BLaER1 (cell line): Measurements from ENCODE around the gene TEAD1.
A peak's percentile ranks its signal among the peaks of the same experiment; 100 is the strongest.

Experiments used
- H3K27ac ChIP-seq: shearing (Covaris generic); formaldehyde crosslinking; 2 replicates; pipeline ENCODE4 v1.8.1; 2022
- H3K27me3 ChIP-seq: shearing (Covaris generic); formaldehyde crosslinking; 2 replicates; pipeline ENCODE4 v1.8.1; 2022
- H3K36me3 ChIP-seq: shearing (Covaris generic); formaldehyde crosslinking; 2 replicates; pipeline ENCODE4 v1.8.1; 2022
- H3K4me1 ChIP-seq: shearing (Covaris generic); formaldehyde crosslinking; 2 replicates; pipeline ENCODE4 v1.8.1; 2022
- H3K4me2 ChIP-seq: shearing (Covaris generic); formaldehyde crosslinking; 2 replicates; pipeline ENCODE4 v1.8.1; 2022
- H3K4me3 ChIP-seq: shearing (Covaris generic); formaldehyde crosslinking; 2 replicates; pipeline ENCODE4 v1.8.1; 2022
- H3K9ac ChIP-seq: shearing (Covaris generic); formaldehyde crosslinking; 2 replicates; pipeline ENCODE4 v1.8.1; 2022
- H3K9me3 ChIP-seq: shearing (Covaris generic); formaldehyde crosslinking; 2 replicates; pipeline ENCODE4 v1.8.1; 2022
- H4K20me1 ChIP-seq: shearing (Covaris generic); formaldehyde crosslinking; 2 replicates; pipeline ENCODE4 v1.8.1; 2022
- Cebpa-rat ChIP-seq: shearing (Covaris generic); IDR thresholded peaks from 2 replicates; pipeline ENCODE4 v1.8.1; 2022

Gene TEAD1

GRCh38 chr11:12809864-12810567, 135.8 kb downstream of the TEAD1 start:
- no peaks in the 10 kb centered on the region for H4K20me1 ChIP-seq
- H3K27ac ChIP-seq: no peak overlapping the region
- TF ChIP-seq Cebpa-rat: no peak
- H3K4me3 ChIP-seq: no peak overlapping the region
- H3K9ac ChIP-seq: no peak overlapping the region
- H3K4me1 ChIP-seq: peaks cover 19% of the 10 kb centered on the region
- H3K4me2 ChIP-seq: no peak overlapping the region
- no peaks in the 10 kb centered on the region for H3K27me3 ChIP-seq
- no peaks in the 10 kb centered on the region for H3K9me3 ChIP-seq
- H3K36me3 ChIP-seq: no peaks in the 10 kb centered on the region

GRCh38 chr11:12810568-12810894, 136.3 kb downstream of the TEAD1 start:
- Histone ChIP-seq H3K27me3 (no peaks in the 10 kb centered on the region), H3K4me3 (no peak overlapping the region), H3K36me3 (no peaks in the 10 kb centered on the region), H3K27ac (no peak overlapping the region), H4K20me1 (no peaks in the 10 kb centered on the region), H3K9ac (no peak overlapping the region), H3K4me1 (peaks cover 24% of the 10 kb centered on the region), H3K9me3 (no peaks in the 10 kb centered on the region), H3K4me2 (no peak overlapping the region)
- TF ChIP-seq Cebpa-rat: no peak

- no peak overlapping the region for H3K27ac ChIP-seq
- no peak for TF ChIP-seq Cebpa-rat
- H4K20me1 ChIP-seq: no peaks in the 10 kb centered on the region
- H3K4me2 ChIP-seq: no peak overlapping the region
- peaks cover 34% of the 10 kb centered on the region for H3K4me1 ChIP-seq
- H3K9ac ChIP-seq: no peak overlapping the region
- no peaks in the 10 kb centered on the region for H3K27me3 ChIP-seq
- H3K36me3 ChIP-seq: no peaks in the 10 kb centered on the region
- H3K9me3 ChIP-seq: no peaks in the 10 kb centered on the region
- no peak overlapping the region for H3K4me3 ChIP-seq
Observed at GRCh38 chr11:12811861-12812260, 137.6 kb downstream of the TEAD1 start.

- Histone ChIP-seq H3K4me3 (no peak overlapping the region), H3K27me3 (no peaks in the 10 kb centered on the region), H3K9me3 (no peaks in the 10 kb centered on the region), H3K27ac (no peak overlapping the region), H3K4me1 (peaks cover 37% of the 10 kb centered on the region), H3K9ac (no peak overlapping the region), H3K4me2 (no peak overlapping the region), H3K36me3 (no peaks in the 10 kb centered on the region), H4K20me1 (no peaks in the 10 kb centered on the region)
- TF ChIP-seq Cebpa-rat: no peak
Observed at GRCh38 chr11:12812849-12813248, 138.6 kb downstream of the TEAD1 start.

- Histone ChIP-seq H3K36me3 (no peaks in the 10 kb centered on the region), H3K27me3 (no peaks in the 10 kb centered on the region), H3K27ac (no peak overlapping the region), H3K9me3 (no peaks in the 10 kb centered on the region), H3K4me2 (peak overlapping the region; percentile 73), H3K4me3 (no peak overlapping the region), H4K20me1 (no peaks in the 10 kb centered on the region), H3K9ac (no peak overlapping the region), H3K4me1 (peaks cover 40% of the 10 kb centered on the region)
- no peak for TF ChIP-seq Cebpa-rat
Observed at GRCh38 chr11:12813371-12814225, 139.4 kb downstream of the TEAD1 start.

- no peaks in the 10 kb centered on the region for H4K20me1 ChIP-seq
- H3K4me2 ChIP-seq: peak overlapping the region; percentile 73
- no peaks in the 10 kb centered on the region for H3K36me3 ChIP-seq
- H3K9me3 ChIP-seq: no peaks in the 10 kb centered on the region
- no peak overlapping the region for H3K4me3 ChIP-seq
- H3K4me1 ChIP-seq: peaks cover 40% of the 10 kb centered on the region
- H3K9ac ChIP-seq: no peak overlapping the region
- H3K27me3 ChIP-seq: no peaks in the 10 kb centered on the region
- no peak for TF ChIP-seq Cebpa-rat
- H3K27ac ChIP-seq: peak overlapping the region; percentile 37; the same call in 1 of the 2 replicates
Observed at GRCh38 chr11:12815129-12815480, 140.9 kb downstream of the TEAD1 start.

GRCh38 chr11:12815931-12816494, 141.8 kb downstream of the TEAD1 start:
- no peak overlapping the region for H3K4me3 ChIP-seq
- no peaks in the 10 kb centered on the region for H4K20me1 ChIP-seq
- TF ChIP-seq Cebpa-rat: no peak
- H3K9ac ChIP-seq: no peak overlapping the region
- peaks cover 48% of the 10 kb centered on the region for H3K4me1 ChIP-seq
- no peak overlapping the region; the same call in 1 of the 2 replicates for H3K27ac ChIP-seq
- H3K4me2 ChIP-seq: peak overlapping the region; percentile 73
- H3K36me3 ChIP-seq: no peaks in the 10 kb centered on the region
- H3K9me3 ChIP-seq: no peaks in the 10 kb centered on the region
- H3K27me3 ChIP-seq: no peaks in the 10 kb centered on the region

GRCh38 chr11:12817681-12818332, 143.6 kb downstream of the TEAD1 start:
- Histone ChIP-seq H3K4me2 (peak overlapping the region; percentile 45), H3K9me3 (no peaks in the 10 kb centered on the region), H3K9ac (no peak overlapping the region), H3K4me3 (no peak overlapping the region), H3K36me3 (no peaks in the 10 kb centered on the region), H3K27ac (no peak overlapping the region), H4K20me1 (no peaks in the 10 kb centered on the region), H3K27me3 (no peaks in the 10 kb centered on the region), H3K4me1 (peaks cover 49% of the 10 kb centered on the region)
- TF ChIP-seq Cebpa-rat: no peak

GRCh38 chr11:12818333-12819015, 144.3 kb downstream of the TEAD1 start:
- H3K36me3 ChIP-seq: no peaks in the 10 kb centered on the region
- H3K9me3 ChIP-seq: no peaks in the 10 kb centered on the region
- peaks cover 49% of the 10 kb centered on the region for H3K4me1 ChIP-seq
- no peaks in the 10 kb centered on the region for H3K27me3 ChIP-seq
- H4K20me1 ChIP-seq: no peaks in the 10 kb centered on the region
- TF ChIP-seq Cebpa-rat: no peak
- no peak overlapping the region for H3K9ac ChIP-seq
- no peak overlapping the region for H3K4me3 ChIP-seq
- H3K4me2 ChIP-seq: peak overlapping the region; percentile 45
- no peak overlapping the region for H3K27ac ChIP-seq
